ENCODE data around the gene SLC39A12. TPM values are rescaled to one million over a fixed set of nuclear protein-coding genes. Genes with fewer than 3 reads are reported as not detected.

The SLC39A12 gene
- total and polyA plus RNA-seq, 2 of the 13 experiments (the other 11 are each of a cell fraction or from before 2014, with no cell fraction given), result not detected

GRCh38 chr10:18008986-18009385 lies 57.3 kb downstream of the SLC39A12 start:
- 0% methylated on average over 1 of the region's 1 CpG for WGBS (ENCODE audit: low lambda C conversion rate)
- intact Hi-C loops (cut with micrococcal nuclease; ENCODE audit: unreplicated experiment) (no loop called here), in situ Hi-C loops (cut with HindIII; ENCODE audit: extremely low pct_ligation_motif_present, low pct_unique_long_range_greater_than_20kb) (no loop called here)
- Histone ChIP-seq H3K79me2 (ENCODE audit: insufficient read depth, low read length) (no peaks in the 10 kb centered on the region), H3K4me1 (ENCODE audit: insufficient read depth, low read length) (no peaks in the 10 kb centered on the region), H3K9me3 (ENCODE audit: low read length) (no peaks in the 10 kb centered on the region), H3K9ac (ENCODE audit: insufficient read depth, low read depth, low read length) (no peak overlapping the region), H3K4me3 (replicated peaks in 1 of 3; ENCODE audit: insufficient read depth in 1 of 3, low read depth in 2 of 3, low read length in 3 of 3) (no peak overlapping the region), H3K27ac (ENCODE audit: extremely low read length, insufficient read depth, low read length) (no peak overlapping the region), H2AFZ (ENCODE audit: low read length) (no peak overlapping the region), H3K4me2 (ENCODE audit: low read depth, low read length) (no peak overlapping the region), H3K27me3 (ENCODE audit: control insufficient read depth in 1 of 2, insufficient read depth in 2 of 2, low read length in 2 of 2) (no peaks in the 10 kb centered on the region), H3K36me3 (replicated peaks in 1 of 2; ENCODE audit: control insufficient read depth in 1 of 2, insufficient read depth in 2 of 2, low read length in 2 of 2) (no peaks in the 10 kb centered on the region), H4K20me1 (ENCODE audit: insufficient read depth, low read length) (no peaks in the 10 kb centered on the region)
- ATAC-seq, result no peak
- no peak for FAIRE-seq
- no peak for TF ChIP-seq ADNP (CRISPR knock-in tag; IDR thresholded peaks at IDR 0.05)
- no peak for TF ChIP-seq PITX1 (CRISPR knock-in tag; IDR thresholded peaks at IDR 0.05)
- no peak for TF ChIP-seq ZBTB14 (CRISPR knock-in tag; IDR thresholded peaks at IDR 0.05)
- no peak for TF ChIP-seq NR0B2 (CRISPR knock-in tag; IDR thresholded peaks at IDR 0.05)
- no peak for TF ChIP-seq MLXIP (CRISPR knock-in tag; IDR thresholded peaks at IDR 0.05; ENCODE audit: borderline replicate concordance)
- no peak for TF ChIP-seq ZUFSP (CRISPR knock-in tag; IDR thresholded peaks at IDR 0.05; ENCODE audit: borderline replicate concordance)
- no peak for TF ChIP-seq ZNF574 (CRISPR knock-in tag; IDR thresholded peaks at IDR 0.05)
- POLR2A ChIA-PET, result no interaction called here
- CTCF ChIA-PET (ENCODE audit: low intra/inter-chr PET ratio, low total read pairs), result no interaction called here
- no peak for DNase-seq (ENCODE audit: low spot score)
- no TSS peak for BruUV-seq (replicated peaks)

Data from HepG2 (cell line).